ENCODE data around the gene ATOX1.

Gene ATOX1

GRCh38 chr5:151771259-151772028, 13.0 kb upstream of the ATOX1 start, which contains the start of gene G3BP1:
Gene G3BP1, plus strand, starts transcription at chr5:151771954. Its CDS starts 14,667 bp downstream, at chr5:151786621.
- DNase-seq = peak; percentile 99 to 100 (median 100)
- intact Hi-C loops (cut with DNase I) = loop anchor here (1.0 kb wide), 1 partner anchor 13 kb away; the partner anchor contains the start of gene ATOX1

- intact Hi-C loops (cut with DNase I) = loop anchor here (1.0 kb wide), 1 partner anchor 12 kb away; the partner anchor contains the start of gene ATOX1
- peak; percentile 56 to 95 (median 68) for DNase-seq
Measured at GRCh38 chr5:151770383-151771258, 12.2 kb upstream of the ATOX1 start.

GRCh38 chr5:151766975-151767374, 8.5 kb upstream of the ATOX1 start:
- intact Hi-C loops (cut with DNase I) = no loop called here
- DNase-seq = no peak

- intact Hi-C loops (cut with DNase I) = no loop called here
- DNase-seq = no peak
Measured at GRCh38 chr5:151764801-151765200, 6.4 kb upstream of the ATOX1 start.

GRCh38 chr5:151758141-151758429, 346 bp downstream of the ATOX1 start:
- intact Hi-C loops (cut with DNase I) = loop anchor here (1.0 kb wide), 1 partner anchor 13 kb away; the partner anchor contains the start of gene G3BP1
- DNase-seq = peak in 1 of 10 donors; percentile 86

GRCh38 chr5:151757233-151758140, 944 bp downstream of the ATOX1 start:
- peak in 1 of 10 donors; percentile 76 for DNase-seq
- intact Hi-C loops (cut with DNase I) = loop anchor here (1.0 kb wide), 1 partner anchor 14 kb away; the partner anchor contains the start of gene G3BP1

- DNase-seq = no peak
- intact Hi-C loops (cut with DNase I) = no loop called here
Measured at GRCh38 chr5:151755383-151755782, 3.0 kb downstream of the ATOX1 start.

- DNase-seq = no peak
- intact Hi-C loops (cut with DNase I) = no loop called here
Measured at GRCh38 chr5:151751593-151751992, 6.8 kb downstream of the ATOX1 start.

GRCh38 chr5:151751091-151751490, 7.3 kb downstream of the ATOX1 start:
- no peak for DNase-seq
- intact Hi-C loops (cut with DNase I) = no loop called here

GRCh38 chr5:151750121-151750520, 8.3 kb downstream of the ATOX1 start:
- intact Hi-C loops (cut with DNase I) = no loop called here
- DNase-seq = no peak

GRCh38 chr5:151745071-151745705, 13.2 kb downstream of the ATOX1 start:
- intact Hi-C loops (cut with DNase I) = no loop called here
- peak; percentile 49 to 96 (median 84) for DNase-seq

- DNase-seq = no peak
- intact Hi-C loops (cut with DNase I) = no loop called here
Measured at GRCh38 chr5:151743530-151743929, 14.9 kb downstream of the ATOX1 start.

GRCh38 chr5:151742870-151743294, 15.5 kb downstream of the ATOX1 start:
- intact Hi-C loops (cut with DNase I) = no loop called here
- peak in 8 of 10 donors; percentile 40 to 88 (median 56) for DNase-seq

GRCh38 chr5:151741678-151742423, 16.6 kb downstream of the ATOX1 start:
- intact Hi-C loops (cut with DNase I) = loop anchor here (2.0 kb wide), 1 partner anchor 295 kb away; the partner anchor contains the start of gene SLC36A1
- no peak for DNase-seq

- intact Hi-C loops (cut with DNase I) = loop anchor here (1.0 to 2.0 kb wide), 2 partner anchors 82 to 294 kb away; partner anchors contain the start of gene SLC36A1
- DNase-seq = no peak
Measured at GRCh38 chr5:151740958-151741373, 17.5 kb downstream of the ATOX1 start.

GRCh38 chr5:151740336-151740942, 18.0 kb downstream of the ATOX1 start:
- intact Hi-C loops (cut with DNase I) = loop anchor here (1.0 to 2.0 kb wide), 2 partner anchors 81 to 294 kb away; partner anchors contain the start of gene SLC36A1
- DNase-seq = peak in 5 of 10 donors; percentile 22 to 58 (median 47)

- intact Hi-C loops (cut with DNase I) = loop anchor here (1.0 to 2.0 kb wide), 2 partner anchors 81 to 293 kb away; partner anchors contain the start of gene SLC36A1
- DNase-seq = no peak
Measured at GRCh38 chr5:151739939-151740335, 18.5 kb downstream of the ATOX1 start.

- intact Hi-C loops (cut with DNase I) = no loop called here
Measured at GRCh38 chr5:151739395-151739794, 19.0 kb downstream of the ATOX1 start.

More at GRCh38 chr5:151739395-151739794, 19.0 kb downstream of the ATOX1 start:
- DNase-seq = no peak

Data from posterior cingulate gyrus (tissue), 11 donors.